ENCODE data around the gene P2RX5.

DNA sequence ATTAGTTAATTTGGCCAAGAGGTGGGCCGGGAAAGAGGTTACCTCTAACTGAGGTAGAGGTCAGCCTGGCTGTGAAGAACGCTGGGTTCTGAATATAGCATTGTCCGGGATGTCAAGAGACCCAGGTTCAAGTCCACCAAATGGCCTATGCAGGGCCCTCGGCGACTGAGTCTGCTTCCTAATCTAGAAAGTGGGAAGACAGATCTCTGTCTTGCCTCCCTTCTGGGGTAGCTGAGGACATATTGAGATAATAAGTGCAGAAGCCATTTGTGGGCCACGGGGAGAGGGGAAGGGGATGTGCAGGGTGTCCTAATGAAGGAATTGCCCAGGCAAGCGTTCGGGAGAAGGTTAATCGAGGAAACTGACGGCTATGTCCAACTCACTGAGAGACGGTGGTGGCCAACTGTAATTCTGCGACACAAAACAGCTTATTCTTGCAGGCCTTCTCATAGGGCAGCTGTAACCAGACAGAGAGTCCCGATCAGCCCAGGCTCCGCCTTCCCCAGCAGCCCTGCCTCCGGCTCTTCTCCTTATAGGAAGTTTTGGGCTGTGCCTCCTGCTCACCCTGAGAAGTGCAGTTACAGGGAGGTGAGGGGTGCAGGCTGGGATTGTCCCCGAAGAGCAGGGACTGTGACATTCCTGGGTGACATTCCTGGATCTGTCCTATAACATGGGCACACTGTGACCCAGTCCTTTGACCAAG lies 43.6 kb upstream of the P2RX5 start:
- TF ChIP-seq, protein P1, sequence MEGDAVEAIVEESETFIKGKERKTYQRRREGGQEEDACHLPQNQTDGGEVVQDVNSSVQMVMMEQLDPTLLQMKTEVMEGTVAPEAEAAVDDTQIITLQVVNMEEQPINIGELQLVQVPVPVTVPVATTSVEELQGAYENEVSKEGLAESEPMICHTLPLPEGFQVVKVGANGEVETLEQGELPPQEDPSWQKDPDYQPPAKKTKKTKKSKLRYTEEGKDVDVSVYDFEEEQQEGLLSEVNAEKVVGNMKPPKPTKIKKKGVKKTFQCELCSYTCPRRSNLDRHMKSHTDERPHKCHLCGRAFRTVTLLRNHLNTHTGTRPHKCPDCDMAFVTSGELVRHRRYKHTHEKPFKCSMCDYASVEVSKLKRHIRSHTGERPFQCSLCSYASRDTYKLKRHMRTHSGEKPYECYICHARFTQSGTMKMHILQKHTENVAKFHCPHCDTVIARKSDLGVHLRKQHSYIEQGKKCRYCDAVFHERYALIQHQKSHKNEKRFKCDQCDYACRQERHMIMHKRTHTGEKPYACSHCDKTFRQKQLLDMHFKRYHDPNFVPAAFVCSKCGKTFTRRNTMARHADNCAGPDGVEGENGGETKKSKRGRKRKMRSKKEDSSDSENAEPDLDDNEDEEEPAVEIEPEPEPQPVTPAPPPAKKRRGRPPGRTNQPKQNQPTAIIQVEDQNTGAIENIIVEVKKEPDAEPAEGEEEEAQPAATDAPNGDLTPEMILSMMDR (conservative IDR thresholded peaks at IDR 0.05; ENCODE audit: low read length): no peak
- no peak for TF ChIP-seq EZH2phosphoT487 (IDR thresholded peaks at IDR 0.05; ENCODE audit: borderline replicate concordance)

All from Loucy (cell line).